Stimulated activated CD8-positive, alpha-beta memory T cell treated with anti-CD3 and anti-CD28 coated beads, Interleukin-15, amount 100 ng/mL, for 48 hours (primary cell): ENCODE results near the gene IL13RA1.
"Not testable (repeated sequence)": the region's sequence is repeated elsewhere in the genome, so short reads cannot be mapped to it uniquely, and the experiment has no call there.

Experiments
- DNase-seq, 2 donors: peaks; one replicate each; pipeline ENCODE4 v3.0.0-alpha.2; 2020; ENCODE audit warnings: low read depth in 2 of 2

IL13RA1 gene

DNA sequence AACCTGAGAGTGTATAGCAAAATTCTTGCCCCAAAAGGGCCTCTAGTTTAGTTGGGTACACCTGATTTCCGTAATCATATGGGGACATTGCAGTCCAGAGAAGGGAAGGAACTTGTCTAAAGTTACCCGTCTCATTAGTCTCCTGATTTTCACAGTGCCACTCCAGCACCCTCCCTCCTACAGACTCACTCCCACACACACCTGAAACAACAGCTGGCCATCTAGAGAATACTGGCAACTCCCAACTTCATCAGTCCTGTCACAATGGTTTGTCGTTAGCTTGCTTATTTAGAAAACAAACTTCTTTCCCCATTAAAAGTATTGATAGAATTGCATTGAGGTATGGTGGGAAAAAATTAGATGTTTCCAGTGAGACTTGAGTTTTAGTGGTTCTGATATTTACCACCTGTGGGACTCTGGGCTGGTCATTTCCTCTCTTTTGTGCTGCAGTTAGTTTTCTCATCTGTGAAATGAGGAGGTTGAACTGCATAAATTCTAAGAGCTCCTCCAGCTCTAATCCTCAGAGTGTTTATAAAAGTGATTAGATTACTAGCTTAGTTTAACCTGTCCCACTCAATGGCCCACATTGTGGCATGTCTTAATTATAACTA lies 1.7 kb downstream of the IL13RA1 start:
- DNase-seq = no peak

DNA sequence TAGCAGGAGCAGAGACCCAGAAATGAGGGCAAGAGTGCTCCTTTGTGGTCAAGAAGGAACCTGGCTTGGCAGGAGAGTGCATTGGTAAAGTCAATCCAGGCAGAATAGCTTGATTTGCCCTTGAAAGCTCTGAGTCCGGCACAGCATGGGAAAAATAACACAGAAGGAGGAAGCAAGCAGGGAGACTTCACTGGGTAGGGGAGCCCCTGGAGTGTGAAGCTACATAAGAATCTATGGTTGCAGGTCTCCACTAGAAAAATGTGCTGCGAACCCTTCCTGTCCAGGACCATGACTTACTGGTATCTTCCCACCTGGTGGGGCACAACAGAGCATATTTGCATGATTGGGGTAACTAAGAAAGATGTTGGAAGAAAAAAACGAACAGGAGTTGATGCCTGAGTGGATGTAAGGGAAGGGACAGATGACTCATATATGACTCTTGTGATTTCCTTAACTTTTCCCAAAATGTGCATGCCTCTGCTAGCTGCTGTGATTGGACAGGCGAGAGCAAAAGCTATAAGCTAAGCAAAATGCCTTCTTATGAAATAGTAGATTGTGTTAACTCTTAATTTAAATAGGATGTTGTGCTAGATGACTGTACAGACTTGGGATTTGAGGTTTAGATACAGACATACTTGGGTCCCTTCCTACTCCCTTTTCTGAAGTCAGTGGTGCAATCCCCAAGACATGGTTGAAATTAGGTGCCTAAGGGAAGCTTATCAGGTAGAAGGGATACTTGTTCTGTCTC lies 3.3 kb downstream of the IL13RA1 start:
- DNase-seq = no peak

DNA sequence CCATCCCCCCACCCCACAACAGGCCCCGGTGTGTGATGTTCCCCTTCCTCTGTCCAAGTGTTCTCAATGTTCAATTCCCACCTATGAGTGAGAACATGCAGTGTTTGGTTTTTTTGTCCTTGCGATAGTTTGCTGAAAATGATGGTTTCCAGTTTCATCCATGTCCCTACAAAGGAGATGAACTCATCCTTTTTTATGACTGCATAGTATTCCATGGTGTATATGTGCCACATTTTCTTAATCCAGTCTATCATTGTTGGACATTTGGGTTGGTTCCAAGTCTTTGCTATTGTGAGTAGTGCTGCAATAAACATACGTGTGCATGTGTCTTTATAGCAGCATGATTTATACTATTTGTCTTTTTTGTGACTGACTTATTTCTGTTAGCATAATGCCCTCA lies 5.1 kb downstream of the IL13RA1 start:
- not testable (repeated sequence) for DNase-seq

GRCh38 chrX:118734909-118735308 lies 7.5 kb downstream of the IL13RA1 start:
- DNase-seq = no peak

DNA sequence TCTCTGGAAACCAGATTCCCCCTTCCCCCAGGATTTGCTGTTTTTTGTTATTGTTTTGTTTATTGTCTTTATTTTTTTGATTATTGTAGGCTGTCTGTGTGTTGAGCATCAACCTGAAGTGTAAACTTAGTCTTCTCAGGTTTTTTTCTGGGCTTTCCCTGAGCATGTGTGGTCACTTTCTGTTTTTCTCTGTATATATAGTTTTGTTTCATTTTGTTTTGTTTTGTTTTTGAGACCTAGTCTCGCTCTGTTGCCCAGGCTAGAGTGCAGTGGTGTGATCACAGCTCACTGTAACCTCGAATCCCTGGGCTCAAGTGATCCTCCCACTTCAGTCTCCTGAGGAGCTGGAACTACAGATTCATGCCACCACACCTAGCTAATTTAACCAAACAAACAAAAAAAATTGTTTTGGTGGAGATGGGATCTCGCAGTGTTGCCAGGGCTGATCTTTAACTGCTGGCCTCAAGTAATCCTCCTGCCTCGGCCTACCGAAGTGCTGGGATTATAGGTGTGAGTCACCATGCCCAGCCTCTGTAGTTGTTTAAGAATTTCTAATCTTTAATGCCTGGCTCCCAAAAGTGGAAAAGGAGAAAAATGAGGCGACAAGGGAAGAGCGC lies 9.1 kb downstream of the IL13RA1 start:
- DNase-seq = no peak

GRCh38 chrX:118739577-118739976 lies 12.2 kb downstream of the IL13RA1 start:
- no peak for DNase-seq

DNA sequence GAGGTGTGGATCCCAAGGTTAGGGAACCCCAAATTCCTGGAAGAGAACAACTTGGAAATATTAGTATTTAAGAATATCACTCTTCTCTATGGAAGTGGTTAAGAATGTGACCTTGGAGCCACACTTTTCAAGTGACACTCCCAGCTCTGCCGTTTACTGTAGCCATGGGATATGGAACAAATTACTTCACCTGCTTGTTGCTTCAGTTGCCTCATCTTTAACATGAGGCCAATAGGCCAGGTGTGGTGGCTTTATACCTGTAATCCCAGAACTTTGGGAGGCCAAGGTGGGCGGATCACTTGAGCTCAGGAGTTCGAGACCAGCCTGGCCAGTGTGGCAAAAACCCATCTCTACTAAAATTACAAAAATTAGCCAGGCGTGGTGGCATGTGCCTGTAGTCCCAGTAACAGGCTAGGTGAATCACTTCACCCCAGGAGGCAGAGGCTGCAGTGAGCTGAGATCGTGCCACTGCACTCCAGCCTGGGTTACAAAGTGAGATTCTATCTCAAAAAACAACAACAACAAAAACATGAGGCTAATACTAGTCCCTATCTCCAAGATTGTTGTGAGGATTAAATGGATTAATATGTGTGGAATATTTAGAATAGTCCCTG lies 13.0 kb downstream of the IL13RA1 start:
- no peak for DNase-seq

GRCh38 chrX:118742176-118742575 lies 14.8 kb downstream of the IL13RA1 start:
- DNase-seq = no peak

DNA sequence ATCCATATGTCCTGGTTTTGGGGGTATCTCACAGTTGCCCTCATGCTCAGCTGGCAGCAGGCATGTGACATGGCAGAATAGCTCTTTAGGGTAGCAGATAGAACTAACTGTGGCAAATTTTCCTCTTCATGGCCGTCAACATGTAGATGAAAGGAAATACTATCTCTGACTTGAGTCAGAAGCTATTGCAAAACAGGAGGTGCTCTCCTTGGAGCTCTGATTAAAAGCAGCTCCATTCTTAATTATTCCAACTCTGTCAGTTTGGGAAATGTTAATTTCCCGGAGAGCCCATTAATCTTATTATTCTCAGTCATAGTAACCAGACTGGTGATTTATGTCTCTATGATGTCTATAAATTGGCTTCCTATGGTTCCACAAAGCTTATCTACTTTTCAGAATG lies 18.2 kb downstream of the IL13RA1 start:
- DNase-seq = no peak

DNA sequence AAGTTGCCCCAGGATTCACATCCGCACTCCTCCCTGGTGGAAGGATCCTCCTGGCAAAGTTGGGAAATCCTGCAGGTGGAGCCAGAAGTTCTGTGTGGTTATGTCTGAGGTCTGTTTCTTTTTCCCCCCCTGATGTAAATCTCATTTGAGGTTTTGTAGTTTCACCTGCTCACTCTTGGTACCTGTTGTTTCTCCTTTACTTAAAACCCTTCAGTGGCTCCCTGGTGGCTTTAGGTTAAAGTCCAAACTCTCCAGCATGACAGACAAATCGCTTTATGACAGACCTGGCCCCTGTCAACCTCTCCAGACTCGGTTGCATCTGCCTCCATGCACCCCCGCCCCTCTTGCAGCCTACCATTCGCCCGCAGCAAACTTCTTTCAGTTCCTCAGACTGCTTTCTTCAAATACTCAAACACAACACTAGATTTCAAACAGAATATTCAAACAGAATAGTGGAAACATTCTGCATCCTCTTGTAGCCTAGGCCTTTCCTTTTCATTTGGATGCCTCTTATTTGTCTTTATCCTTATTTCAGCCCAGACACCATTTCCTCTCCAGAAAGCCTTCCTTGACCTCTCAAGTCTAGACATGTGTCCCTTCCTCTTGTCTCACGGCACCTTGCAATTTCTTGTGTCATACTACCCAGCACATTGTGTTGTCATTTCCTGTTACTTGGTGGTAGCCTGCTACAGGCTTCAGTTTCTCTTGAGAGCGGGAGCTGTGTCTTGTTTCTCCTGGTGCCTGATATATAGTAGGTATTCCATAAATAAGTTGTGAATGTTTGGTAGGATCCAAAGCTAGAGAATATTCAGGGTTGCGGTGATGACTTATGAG lies 24.8 kb downstream of the IL13RA1 start:
- no peak for DNase-seq

DNA sequence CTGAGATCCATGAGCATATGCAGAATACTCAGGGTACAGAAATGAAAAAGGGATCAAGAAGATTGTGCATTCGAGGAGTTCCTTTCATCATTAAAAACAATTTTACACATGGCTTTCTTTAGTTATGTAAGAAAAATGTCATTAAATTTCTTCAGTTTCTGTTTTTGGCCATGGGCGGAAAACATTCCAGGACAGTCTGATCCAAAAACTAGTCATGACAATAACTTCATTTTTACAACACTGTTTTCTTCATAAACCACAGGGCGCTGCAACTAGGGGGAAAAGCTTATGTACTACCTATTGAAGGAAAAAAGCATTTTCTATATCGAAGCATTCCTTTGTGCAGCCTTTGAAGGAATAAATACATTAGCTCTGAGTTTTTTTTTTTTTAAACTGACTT lies 28.2 kb downstream of the IL13RA1 start:
- no peak for DNase-seq

- DNase-seq = no peak
Observed at GRCh38 chrX:118756101-118756500, 28.7 kb downstream of the IL13RA1 start.

- DNase-seq = no peak
Observed at GRCh38 chrX:118758511-118758910, 31.1 kb downstream of the IL13RA1 start.

DNA sequence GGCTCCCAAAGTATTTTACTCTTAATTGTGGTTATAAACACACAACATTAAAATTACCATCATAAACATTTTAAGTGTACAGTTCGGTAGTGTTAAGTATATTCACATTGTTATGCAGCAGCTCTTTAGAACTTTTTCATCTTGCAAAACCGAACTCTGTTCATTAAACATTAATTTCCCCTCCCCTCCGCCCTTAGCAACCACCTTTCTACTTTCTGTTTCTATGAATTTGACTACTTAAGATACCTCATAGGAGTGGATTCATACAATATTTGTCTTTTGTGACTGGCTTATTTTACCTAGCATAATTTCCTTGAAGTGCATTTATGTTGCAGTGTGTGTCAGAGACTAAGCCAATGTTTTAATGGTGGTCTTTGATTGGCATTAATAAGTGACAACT lies 32.6 kb downstream of the IL13RA1 start:
- DNase-seq = no peak

DNA sequence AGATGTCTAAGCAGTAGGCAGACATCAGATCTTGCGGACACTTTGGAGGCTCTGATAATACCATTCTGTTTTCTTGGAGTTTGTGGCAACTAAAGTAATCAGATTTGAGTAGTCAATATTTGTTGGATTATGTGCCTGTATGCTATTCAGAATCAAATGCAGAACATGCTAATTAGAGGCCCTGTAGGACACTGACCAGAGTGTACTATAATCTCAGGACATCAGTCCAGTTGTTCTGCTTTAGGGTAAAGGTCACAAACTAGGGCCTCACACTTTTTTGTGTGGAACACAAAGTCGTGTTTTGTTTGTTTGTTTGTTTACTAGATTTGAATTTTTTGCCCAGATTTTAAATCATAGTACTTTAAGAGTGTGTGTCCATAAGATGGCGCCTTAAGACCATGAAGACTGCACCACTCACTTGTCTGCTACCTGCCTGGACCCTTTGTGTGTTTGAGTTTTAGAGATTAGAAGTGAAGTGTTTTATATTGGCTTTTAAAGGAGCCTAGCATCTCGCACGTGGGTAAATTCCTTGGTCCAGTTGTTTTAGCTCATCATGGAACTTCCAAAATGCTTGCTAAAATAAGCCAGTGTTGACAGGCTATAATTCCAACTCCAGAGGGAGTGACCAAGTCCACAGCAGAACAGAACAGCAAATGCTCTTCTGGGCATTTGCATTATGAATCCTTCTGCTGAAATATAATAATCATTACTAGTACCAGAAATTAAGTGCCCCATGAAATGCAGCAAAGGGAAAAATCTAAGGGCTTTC lies 34.7 kb downstream of the IL13RA1 start:
- no peak for DNase-seq

DNA sequence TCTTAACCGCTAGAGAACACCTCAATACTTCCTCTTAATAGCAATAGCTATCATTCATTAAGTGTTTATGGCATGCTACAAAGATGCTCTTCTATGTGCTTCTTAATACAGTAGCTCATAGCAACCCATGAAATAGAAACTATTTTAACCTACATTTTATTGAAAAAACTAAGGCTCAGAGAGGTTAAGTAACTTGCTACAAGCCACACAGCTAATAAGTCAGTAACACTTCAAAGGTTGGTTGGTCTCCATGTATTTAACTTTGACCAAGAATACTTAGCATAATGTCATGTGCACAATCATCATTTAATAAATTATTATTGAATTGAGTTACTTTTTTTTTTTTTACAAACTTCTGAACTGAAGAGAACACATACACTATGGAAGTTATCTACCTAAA lies 36.1 kb downstream of the IL13RA1 start:
- DNase-seq = no peak

- DNase-seq = no peak
Observed at GRCh38 chrX:118764122-118764521, 36.7 kb downstream of the IL13RA1 start.

DNA sequence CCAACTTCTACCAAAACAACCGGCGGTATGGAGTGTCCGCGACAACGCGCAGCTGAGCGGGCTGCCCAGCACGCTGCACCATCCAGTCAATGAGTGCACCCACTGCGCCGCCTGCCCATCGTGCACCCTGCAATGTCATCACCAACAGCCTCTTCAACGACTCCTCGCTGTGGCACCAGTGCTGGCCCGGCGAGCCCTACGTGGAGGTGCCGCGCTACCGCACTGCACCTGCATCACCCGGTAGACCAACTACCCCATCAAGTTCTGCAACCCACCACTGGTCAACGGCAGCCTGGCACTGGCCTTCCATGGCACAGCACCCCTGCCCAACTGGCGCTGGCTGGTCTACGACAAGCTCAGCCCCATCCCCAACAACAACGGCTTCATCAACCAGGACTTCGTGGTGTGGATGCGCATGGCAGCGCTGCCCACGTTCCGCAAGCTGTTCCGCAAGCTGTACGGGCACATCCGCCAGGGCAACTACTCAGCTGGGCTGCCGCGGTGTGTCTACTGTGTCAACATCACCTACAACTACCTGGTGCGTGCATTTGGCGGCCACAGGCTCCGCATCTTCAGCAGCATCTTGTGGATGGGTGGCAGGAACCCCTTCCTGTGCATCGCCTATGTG lies 42.8 kb downstream of the IL13RA1 start:
- DNase-seq = no peak

- DNase-seq = no peak
Observed at GRCh38 chrX:118772051-118772450, 44.6 kb downstream of the IL13RA1 start.

GRCh38 chrX:118773782-118774181 lies 46.4 kb downstream of the IL13RA1 start:
- no peak for DNase-seq

DNA sequence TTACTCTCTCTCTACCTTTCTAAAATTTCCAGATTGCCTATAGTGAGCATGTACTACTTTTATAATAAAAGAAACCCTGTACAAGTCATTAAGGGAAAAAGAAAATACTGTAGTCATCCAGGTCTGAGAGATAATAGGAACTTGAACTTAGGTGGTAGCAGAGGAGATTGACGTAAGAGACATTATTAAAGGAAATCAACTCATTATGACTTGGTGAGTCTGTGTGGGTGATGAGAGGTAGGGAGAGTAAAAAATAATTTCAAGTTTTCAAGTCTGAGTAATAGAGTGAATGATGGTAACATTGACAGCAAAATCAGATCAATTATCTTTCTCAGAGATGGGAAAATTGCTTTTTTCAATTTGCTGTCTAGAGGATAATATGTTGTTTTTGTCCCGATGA lies 52.2 kb downstream of the IL13RA1 start:
- DNase-seq = no peak
